GM12872 (cell line): Measurements from ENCODE around the gene UVRAG.

Source experiments
- TF ChIP-seq, protein P1 (sequence below): IDR thresholded peaks from 3 replicates; pipeline ENCODE4 v1.5.1; 2011; ENCODE audit warnings: low read depth, mild to moderate bottlenecking, low read length, moderate library complexity; ENCODE audit not compliant: insufficient read depth

Gene UVRAG

DNA sequence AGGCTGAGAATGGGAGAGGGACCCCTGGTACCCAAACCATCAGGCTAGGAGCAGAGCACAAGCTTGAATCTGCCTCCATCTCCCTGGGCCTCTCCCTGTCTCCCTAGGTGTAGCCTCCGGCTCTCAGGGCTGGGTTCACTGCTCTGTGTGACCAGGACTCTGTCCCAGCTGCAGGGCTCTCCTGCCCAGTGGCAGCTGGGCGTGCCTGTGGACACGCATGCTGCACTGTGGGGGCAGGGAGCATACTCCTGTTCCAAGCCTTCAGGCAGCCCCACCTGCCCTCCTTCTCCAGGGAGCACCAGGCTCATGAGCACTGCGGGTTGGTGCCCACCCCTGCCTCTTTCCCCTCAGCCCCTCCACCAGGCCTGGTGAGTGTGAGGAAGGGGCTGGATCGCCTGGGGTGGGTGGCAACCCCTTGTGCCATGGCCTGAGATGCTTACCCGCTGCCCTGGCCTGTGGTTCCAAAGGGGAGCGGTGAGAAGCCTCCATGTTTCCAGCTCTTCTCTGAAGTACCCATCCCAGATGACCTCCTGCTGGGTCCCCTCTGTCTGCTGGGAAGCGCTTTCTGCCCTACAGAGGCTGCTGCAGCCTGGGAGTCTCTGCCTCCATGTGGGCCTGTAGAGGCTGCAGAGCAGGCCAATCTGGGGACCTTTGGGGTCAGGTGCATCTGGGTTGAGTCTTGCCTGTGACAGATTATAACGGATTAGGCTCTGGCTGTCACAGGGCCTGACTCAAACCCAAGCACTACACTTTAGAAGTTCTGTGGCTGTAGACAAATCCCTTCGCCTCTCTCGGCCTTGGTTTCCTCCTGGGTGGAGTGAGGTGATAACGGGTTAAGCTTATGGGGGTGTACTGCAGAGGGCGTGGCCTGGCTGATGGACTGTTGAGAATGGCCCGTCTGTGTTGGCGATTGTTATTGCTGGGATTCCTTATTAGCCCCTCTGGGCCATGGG is 347.6 kb downstream of the UVRAG start:
- TF ChIP-seq, protein P1, sequence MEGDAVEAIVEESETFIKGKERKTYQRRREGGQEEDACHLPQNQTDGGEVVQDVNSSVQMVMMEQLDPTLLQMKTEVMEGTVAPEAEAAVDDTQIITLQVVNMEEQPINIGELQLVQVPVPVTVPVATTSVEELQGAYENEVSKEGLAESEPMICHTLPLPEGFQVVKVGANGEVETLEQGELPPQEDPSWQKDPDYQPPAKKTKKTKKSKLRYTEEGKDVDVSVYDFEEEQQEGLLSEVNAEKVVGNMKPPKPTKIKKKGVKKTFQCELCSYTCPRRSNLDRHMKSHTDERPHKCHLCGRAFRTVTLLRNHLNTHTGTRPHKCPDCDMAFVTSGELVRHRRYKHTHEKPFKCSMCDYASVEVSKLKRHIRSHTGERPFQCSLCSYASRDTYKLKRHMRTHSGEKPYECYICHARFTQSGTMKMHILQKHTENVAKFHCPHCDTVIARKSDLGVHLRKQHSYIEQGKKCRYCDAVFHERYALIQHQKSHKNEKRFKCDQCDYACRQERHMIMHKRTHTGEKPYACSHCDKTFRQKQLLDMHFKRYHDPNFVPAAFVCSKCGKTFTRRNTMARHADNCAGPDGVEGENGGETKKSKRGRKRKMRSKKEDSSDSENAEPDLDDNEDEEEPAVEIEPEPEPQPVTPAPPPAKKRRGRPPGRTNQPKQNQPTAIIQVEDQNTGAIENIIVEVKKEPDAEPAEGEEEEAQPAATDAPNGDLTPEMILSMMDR: no peak

DNA sequence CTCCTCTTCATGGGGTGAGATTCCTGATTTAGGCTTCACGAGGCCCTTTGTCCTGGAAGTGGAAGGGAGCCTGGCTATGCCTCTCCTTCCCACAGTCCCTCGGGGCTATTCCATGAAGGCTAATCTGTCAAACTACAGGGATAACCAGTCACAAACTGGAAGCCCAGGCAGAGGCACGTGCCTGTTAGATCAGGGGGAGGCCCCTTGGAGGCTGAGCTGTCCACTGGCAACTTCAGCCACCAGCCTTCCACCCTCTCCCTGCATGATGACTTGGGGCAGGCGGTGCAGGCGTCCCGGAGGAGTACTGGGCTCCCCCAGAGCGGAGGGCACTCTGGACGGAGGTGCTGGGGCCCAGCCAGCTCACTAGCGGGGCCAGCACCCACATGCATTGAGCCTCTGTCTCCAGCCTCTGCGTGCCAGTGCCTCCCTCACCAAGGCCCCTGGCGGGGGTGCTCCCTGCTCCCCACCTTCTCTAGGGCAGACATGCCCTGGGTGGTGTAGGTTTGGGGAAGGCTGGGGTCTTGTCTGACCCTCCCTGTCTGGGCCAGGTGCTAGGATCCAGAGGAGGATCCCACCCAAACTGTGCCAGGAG is 348.4 kb downstream of the UVRAG start:
- TF ChIP-seq, protein P1: no peak

DNA sequence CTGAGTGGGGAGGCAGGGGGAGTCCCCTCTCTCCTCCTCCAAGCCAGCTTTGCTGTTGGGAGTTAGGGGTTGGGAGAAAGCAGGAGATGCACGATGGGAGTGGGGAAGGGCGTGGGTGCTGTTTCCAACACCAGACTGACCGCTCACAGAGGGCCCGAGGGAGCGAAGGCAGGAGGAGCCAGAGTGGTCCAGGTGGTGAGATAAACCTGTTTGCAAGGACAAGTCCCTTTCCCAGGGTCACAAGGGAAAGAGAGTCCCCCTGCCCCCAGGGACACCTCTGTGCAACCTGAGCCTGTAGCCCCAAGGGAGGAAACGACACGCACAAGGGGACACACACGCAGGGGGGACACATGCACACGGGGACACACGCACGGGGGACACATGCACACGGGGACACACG is 349.1 kb downstream of the UVRAG start:
- TF ChIP-seq, protein P1: no peak

DNA sequence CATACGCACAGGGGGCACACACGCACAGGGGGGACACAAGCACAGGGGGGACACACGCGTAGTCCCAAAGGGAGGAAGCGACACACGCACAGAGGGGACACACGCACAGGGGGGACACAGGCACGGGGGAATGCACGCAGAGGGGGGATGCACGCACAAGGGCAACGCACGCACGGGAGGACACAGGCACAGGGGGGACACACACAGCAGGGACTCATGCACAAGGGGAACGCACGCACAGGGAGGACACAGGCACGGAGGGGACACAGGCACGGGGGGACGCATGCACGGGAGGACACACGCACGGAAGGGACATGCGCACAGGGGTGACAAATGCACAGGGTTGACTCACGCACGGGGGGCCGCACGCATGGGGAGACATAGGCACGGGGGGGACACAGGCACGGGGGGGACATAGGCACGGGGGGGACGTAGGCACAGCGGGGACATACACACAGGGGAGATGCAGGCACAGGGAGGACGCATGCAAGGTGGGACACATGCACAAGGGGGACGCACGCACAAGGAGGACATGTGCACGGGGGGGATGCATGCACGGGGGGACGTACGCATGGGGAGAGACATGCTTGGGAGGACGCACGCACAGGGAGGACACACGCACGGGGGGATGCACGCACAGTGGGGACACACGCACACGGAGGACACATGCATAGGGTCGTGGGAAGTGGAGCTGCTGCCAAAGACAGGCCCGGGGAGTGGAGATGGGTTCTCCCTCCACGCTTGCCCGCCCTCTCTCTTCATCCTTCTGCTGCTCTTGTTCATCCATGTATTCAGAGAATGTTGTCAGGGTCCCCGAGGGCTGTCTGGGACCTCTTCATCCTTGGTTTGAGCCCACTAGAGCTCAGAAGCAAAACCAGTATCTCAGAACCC is 350.1 kb downstream of the UVRAG start:
- TF ChIP-seq, protein P1: no peak

DNA sequence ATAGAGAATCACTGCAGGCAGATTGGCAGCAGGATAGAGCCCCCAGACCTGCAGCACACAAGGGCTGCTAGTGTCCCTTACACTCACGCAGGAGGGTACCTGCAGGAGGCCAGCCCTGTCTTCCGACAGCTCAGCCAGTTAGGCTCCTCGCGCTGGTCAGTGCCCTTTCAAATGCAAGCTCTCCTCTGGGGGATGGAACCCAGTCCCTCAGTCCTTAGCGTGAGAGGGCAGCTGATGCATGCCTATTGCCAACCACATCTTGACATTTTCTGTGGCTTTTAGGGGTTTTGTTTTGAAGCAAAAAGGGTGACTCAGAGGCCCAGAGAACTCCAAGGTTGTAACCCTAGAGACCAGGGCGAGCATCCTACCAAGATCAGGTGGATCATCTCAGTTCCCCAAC is 351.3 kb downstream of the UVRAG start:
- TF ChIP-seq, protein P1: no peak

DNA sequence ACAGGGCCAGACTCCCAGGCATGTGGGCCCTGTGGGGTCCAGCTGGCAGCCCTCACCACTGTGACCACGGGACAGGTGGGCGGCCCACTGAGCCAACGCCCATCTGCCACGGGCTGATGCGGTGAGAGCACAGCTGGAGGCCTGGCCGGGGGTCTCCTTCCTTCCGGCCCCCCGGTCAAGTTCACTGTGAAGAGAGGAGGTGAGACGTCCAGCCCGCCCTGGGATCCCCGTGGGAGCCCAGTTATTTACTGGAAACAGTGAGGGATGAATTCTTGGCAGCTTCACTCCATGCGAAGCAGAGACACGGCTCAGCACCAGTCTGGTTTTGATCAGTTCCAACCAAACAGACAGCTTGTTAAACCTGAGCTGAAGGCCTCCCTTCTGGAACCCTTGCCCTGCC is 352.6 kb downstream of the UVRAG start:
- TF ChIP-seq, protein P1: no peak

DNA sequence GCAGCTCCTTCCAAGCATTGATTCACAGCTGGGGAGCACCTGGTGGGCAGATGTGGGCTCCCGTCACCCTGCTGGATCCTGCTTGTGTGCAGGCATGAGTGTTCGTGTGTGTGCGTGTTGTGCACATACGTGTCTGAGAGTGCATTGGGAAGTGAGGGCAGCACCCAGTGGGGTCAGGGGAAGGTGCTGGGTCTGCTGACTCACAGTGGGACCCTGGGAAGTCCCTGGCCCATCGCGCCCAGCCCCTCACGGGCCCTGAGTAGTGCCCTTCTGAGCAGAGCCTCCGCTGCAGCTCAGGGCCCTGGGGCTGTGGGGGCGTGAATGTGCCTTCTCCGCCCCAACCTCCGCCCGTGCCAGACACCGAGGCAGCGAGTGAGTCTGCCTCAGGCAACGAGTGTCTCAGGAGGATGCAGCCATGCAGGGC is 354.5 kb downstream of the UVRAG start:
- TF ChIP-seq, protein P1: no peak
